Measurements from ENCODE around the gene REM1.

REM1 gene

DNA sequence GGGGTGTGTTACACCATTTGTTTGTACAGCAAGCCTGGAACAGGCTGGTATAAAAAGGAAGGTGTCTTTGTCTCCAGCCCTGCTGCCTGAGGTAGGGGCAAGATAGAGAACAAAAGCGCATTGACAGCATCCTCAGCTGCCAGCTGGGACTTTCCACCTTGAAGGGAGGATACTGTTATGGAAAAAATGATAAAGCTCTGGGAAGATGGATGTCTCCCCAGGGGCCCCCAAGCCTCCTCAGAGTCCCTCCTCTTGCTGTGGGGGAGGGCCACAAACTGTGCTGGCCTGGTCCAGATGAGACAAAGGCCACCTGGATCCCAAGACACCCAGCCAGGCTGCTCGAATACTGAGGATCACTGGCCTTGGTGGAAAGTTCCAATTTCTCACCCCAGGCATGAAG is 13.0 kb downstream of the REM1 start:
- no peak for DNase-seq (ENCODE audit: extremely low spot score)
- POLR2A ChIA-PET: no interaction called here
- CTCF ChIA-PET: interaction anchor here (1.4 to 5.9 kb wide), 3 partner anchors 13 to 20 kb away, joined by 4 to 50 read pairs (median 8); partner anchors contain the start of genes DEFB124 and REM1
- TF ChIP-seq, protein P1, sequence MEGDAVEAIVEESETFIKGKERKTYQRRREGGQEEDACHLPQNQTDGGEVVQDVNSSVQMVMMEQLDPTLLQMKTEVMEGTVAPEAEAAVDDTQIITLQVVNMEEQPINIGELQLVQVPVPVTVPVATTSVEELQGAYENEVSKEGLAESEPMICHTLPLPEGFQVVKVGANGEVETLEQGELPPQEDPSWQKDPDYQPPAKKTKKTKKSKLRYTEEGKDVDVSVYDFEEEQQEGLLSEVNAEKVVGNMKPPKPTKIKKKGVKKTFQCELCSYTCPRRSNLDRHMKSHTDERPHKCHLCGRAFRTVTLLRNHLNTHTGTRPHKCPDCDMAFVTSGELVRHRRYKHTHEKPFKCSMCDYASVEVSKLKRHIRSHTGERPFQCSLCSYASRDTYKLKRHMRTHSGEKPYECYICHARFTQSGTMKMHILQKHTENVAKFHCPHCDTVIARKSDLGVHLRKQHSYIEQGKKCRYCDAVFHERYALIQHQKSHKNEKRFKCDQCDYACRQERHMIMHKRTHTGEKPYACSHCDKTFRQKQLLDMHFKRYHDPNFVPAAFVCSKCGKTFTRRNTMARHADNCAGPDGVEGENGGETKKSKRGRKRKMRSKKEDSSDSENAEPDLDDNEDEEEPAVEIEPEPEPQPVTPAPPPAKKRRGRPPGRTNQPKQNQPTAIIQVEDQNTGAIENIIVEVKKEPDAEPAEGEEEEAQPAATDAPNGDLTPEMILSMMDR (IDR thresholded peaks at IDR 0.05; ENCODE audit: control extremely low read depth, extremely low read depth, low read depth, missing control alignments): no peak

DNA sequence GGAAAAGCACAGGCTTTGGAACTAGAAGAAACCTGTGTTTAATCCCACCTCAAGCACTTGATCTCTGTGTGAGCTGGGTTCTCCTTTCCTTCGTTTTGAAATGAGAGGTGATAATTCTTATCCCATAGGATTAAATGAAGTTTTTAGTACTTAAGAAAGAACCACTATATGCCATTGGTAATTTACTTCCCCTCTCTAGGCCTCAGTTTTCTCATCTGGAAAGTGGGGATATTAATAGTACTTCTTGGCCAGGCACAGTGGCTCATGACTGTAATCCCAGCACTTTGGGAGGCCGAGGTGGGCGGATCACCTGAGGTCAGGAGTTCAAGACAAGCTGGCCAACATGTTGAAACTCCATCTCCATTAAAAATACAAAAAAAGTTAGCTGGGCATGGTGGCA is 14.1 kb downstream of the REM1 start:
- ChIA-PET CTCF (interaction anchor here (0.7 to 5.9 kb wide), 4 partner anchors 14 to 29 kb away, joined by 3 to 50 read pairs (median 4); no protein-coding TSS in a partner anchor), POLR2A (no interaction called here)
- no peak for DNase-seq (ENCODE audit: extremely low spot score)
- TF ChIP-seq, protein P1 (IDR thresholded peaks at IDR 0.05; ENCODE audit: control extremely low read depth, extremely low read depth, low read depth, missing control alignments): no peak

DNA sequence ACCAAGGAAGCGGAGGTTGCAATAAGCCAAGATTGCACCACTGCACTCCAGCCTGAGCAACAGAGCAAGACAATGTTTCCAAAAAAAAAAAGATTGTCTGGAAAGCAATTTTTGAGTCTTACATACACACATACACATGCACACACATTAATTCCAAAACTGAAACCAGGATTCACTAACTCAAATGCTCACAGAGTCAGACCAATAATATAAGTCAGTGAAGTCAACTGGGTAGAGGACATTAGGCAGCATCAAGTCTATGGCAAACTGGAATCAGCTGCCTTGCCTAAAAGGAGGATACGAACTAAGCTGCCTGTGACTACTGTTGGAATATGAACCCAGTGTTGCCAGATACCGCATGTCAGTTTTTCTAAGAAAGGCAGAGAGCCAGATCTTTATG is 15.7 kb downstream of the REM1 start:
- DNase-seq (ENCODE audit: extremely low spot score): no peak
- TF ChIP-seq, protein P1 (IDR thresholded peaks at IDR 0.05; ENCODE audit: control extremely low read depth, extremely low read depth, low read depth, missing control alignments): no peak
- CTCF ChIA-PET: interaction anchor here (5.9 kb wide), 1 partner anchor 12 kb away, joined by 50 read pairs; no protein-coding TSS in a partner anchor
- POLR2A ChIA-PET: no interaction called here

DNA sequence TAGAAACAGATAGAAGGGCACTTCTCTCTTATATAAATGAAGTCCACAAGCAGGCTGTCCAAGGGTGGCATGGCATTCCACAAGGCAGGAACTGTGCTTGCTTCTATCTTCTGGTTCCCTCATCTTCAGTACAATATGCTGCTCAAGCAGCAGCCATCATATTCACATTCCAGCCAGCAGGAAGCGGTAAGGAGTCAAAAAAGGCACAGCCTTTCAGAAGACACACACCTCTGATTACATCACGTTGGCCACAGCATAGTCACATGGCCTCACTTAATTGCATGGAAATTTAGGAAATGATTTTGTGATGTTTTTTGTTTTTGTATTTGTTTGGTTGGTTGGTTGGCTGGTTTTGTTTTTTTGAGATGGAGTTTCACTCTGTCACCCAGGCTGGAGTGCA is 19.0 kb downstream of the REM1 start:
- ChIA-PET POLR2A (no interaction called here), CTCF (no interaction called here)
- no peak for DNase-seq (ENCODE audit: extremely low spot score)
- TF ChIP-seq, protein P1 (IDR thresholded peaks at IDR 0.05; ENCODE audit: control extremely low read depth, extremely low read depth, low read depth, missing control alignments): no peak

DNA sequence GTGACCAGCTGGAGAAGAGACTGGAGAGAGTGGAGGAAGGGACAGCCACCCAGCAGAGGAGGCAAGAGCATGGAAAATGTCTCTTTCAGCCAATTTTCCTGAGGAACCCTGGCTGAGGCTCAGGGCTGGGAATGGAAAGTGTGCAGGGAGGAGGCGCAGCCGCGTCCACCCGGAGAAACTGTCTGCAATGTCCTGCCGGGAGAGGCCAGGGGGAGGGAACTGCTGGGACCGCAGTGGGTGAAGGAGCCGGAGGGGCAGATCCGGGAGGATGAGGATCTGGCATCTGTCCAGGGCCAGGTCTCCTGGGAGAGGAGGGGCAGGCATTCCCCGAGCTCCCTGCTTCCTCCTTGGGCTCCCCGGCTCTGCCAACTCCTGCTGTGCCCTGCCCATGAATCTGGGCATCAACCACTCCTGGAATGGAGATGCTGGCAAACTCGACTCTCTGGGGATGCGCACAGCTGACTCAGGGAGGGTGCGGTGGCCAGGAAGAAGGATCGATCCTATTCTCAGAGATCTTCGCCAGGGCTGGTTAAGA is 21.7 kb downstream of the REM1 start:
- ChIA-PET POLR2A (no interaction called here), CTCF (no interaction called here)
- DNase-seq (ENCODE audit: extremely low spot score): no peak
- TF ChIP-seq, protein P1 (IDR thresholded peaks at IDR 0.05; ENCODE audit: control extremely low read depth, extremely low read depth, low read depth, missing control alignments): no peak

DNA sequence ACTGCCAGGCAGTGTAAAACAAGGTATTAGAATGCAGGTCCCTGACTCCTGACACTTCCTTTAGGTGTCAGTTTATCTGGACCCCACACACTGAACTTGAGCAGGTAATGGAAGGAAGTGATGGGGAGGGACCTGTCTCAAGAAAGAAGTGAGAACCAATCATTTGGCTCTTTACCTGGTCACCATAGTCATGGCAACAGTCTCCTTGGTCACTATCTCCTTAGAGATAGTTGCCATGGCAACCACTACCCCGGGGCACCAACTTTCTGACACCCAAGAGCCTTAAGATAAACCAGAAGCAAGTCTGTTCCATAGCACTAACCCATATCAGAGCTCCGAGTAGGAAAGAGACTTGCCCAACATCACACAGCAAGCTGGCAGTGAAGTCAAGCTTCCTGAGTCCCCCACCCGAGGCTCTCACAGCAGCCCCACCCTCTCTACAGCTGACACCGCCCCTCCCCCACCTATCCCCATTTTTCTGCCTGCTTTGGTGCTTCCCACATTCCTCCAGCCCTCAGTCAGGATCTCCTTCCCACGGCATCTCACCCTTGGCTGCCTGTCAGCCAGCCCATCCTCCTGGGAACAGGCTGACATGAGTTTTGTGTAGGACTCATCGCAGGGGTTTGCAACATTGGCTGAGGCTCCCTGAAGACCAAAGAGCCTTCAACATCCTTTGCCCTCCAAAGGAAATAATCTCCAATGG is 22.9 kb downstream of the REM1 start:
- DNase-seq (ENCODE audit: extremely low spot score): no peak
- ChIA-PET POLR2A (no interaction called here), CTCF (interaction anchor here (1.0 kb wide), 1 partner anchor 11 kb away, joined by 3 read pairs; no protein-coding TSS in a partner anchor)
- TF ChIP-seq, protein P1 (IDR thresholded peaks at IDR 0.05; ENCODE audit: control extremely low read depth, extremely low read depth, low read depth, missing control alignments): no peak

All from GM10248 (cell line).